Activated CD8-positive, alpha-beta memory T cell treated with anti-CD3 and anti-CD28 coated beads, Interleukin-2, amount 10 ng/mL, durations not matched to agents 7 days and 5 days (primary cell): ENCODE results near the gene CPA3. TPM values are rescaled to one million over a fixed set of nuclear protein-coding genes. Genes with fewer than 3 reads are reported as not detected.
A peak's percentile ranks its signal among the peaks of the same experiment; 100 is the strongest.

Experiments
- ATAC-seq: fragments of 150-1000 bp; cut with Tn5 transposase; one replicate; pipeline ENCODE4 v1.10.0; 2021; ENCODE audit warnings: moderate library complexity
- CTCF ChIA-PET: fragments of 350-600 bp; sonication (Branson Sonifier 250); formaldehyde crosslinking; loops from one replicate; lab custom pipeline; 2021; ENCODE audit warnings: antibody characterized with exemption; lab: Charles Lee
- DNase-seq: peaks from one replicate; pipeline ENCODE4 v3.0.0-alpha.2; 2020
- H3K27ac Mint-ChIP-seq: one replicate; pipeline ENCODE4 v1.8.0; 2021; ENCODE audit warnings: mild to moderate bottlenecking, mixed read lengths
- H3K27me3 Mint-ChIP-seq: one replicate; pipeline ENCODE4 v1.8.0; 2021; ENCODE audit warnings: mixed read lengths
- H3K36me3 Mint-ChIP-seq: one replicate; pipeline ENCODE4 v1.8.0; 2021; ENCODE audit warnings: mild to moderate bottlenecking, mixed read lengths
- H3K4me1 Mint-ChIP-seq: one replicate; pipeline ENCODE4 v1.8.0; 2021; ENCODE audit warnings: mixed read lengths
- H3K4me3 Mint-ChIP-seq: one replicate; pipeline ENCODE4 v1.8.0; 2021; ENCODE audit warnings: mild to moderate bottlenecking, moderate library complexity, mixed read lengths
- H3K9me3 Mint-ChIP-seq: one replicate; pipeline ENCODE4 v1.8.0; 2022; ENCODE audit warnings: low read depth, mixed read lengths
- total RNA-seq, 2 experiments: library from RNA; stranded (reverse); gene quantifications; one replicate each; pipeline ENCODE4 v1.2.3, GENCODE V29; 2021

Gene CPA3
- total RNA-seq, 2 experiments from 2014 or later = not detected

- CTCF ChIA-PET = interaction anchor here (0.6 kb wide), 1 partner anchor 22 kb away, joined by 4 read pairs; no protein-coding TSS in a partner anchor
- Mint-ChIP-seq H3K36me3 (no peaks in the 10 kb centered on the region), H3K4me1 (peaks cover 2% of the 10 kb centered on the region), H3K4me3 (no peak overlapping the region), H3K27ac (no peak overlapping the region), H3K27me3 (peaks cover 40% of the 10 kb centered on the region), H3K9me3 (no peaks in the 10 kb centered on the region)
- DNase-seq (no peak), ATAC-seq (no peak)
Observed at GRCh38 chr3:148938936-148939335, 73.8 kb downstream of the CPA3 start.

- H3K4me3 Mint-ChIP-seq = no peak overlapping the region
- CTCF ChIA-PET = interaction anchor here (1.0 kb wide), 1 partner anchor 14 kb away, joined by 3 read pairs; no protein-coding TSS in a partner anchor
- no peak for ATAC-seq
- H3K9me3 Mint-ChIP-seq = no peaks in the 10 kb centered on the region
- H3K27me3 Mint-ChIP-seq = peaks cover 36% of the 10 kb centered on the region
- no peak for DNase-seq
- H3K4me1 Mint-ChIP-seq = peaks cover 2% of the 10 kb centered on the region
- H3K36me3 Mint-ChIP-seq = no peaks in the 10 kb centered on the region
- no peak overlapping the region for H3K27ac Mint-ChIP-seq
Observed at GRCh38 chr3:148940983-148941382, 75.9 kb downstream of the CPA3 start.

- no peaks in the 10 kb centered on the region for H3K9me3 Mint-ChIP-seq
- CTCF ChIA-PET = interaction anchor here (0.7 to 6.7 kb wide), 7 partner anchors 10 to 1603 kb away, joined by 3 to 50 read pairs (median 4); partner anchors contain the start of genes CPA3 and SERP1
- DNase-seq (no peak), ATAC-seq (peak; percentile 95)
- H3K36me3 Mint-ChIP-seq = no peaks in the 10 kb centered on the region
- H3K27me3 Mint-ChIP-seq = peaks cover 23% of the 10 kb centered on the region
- H3K4me1 Mint-ChIP-seq = peaks cover 2% of the 10 kb centered on the region
- H3K27ac Mint-ChIP-seq = no peak overlapping the region
- no peak overlapping the region for H3K4me3 Mint-ChIP-seq
Observed at GRCh38 chr3:148943506-148944205, 78.6 kb downstream of the CPA3 start.

- no peak overlapping the region for H3K4me3 Mint-ChIP-seq
- no peak for DNase-seq
- no peaks in the 10 kb centered on the region for H3K9me3 Mint-ChIP-seq
- no peak overlapping the region for H3K27ac Mint-ChIP-seq
- H3K27me3 Mint-ChIP-seq = peaks cover 13% of the 10 kb centered on the region
- CTCF ChIA-PET = interaction anchor here (1.5 to 6.7 kb wide), 2 partner anchors 84 to 175 kb away, joined by 4 to 50 read pairs; no protein-coding TSS in a partner anchor
- no peak for ATAC-seq
- peaks cover 2% of the 10 kb centered on the region for H3K4me1 Mint-ChIP-seq
- no peaks in the 10 kb centered on the region for H3K36me3 Mint-ChIP-seq
Observed at GRCh38 chr3:148945116-148945515, 80.0 kb downstream of the CPA3 start.

Other genes starting within 250 kb of the CPA3 start
- gene AGTR1, start 167.4 kb upstream of the CPA3 start, total RNA-seq = not detected
- not detected for gene CPB1, start 37.5 kb upstream of the CPA3 start, total RNA-seq
- 10 to 100 TPM; 71.3 to 74.0 TPM for gene GYG1, start 126.2 kb downstream of the CPA3 start, total RNA-seq
- gene HLTF, start 221.2 kb downstream of the CPA3 start, total RNA-seq = 10 to 100 TPM; 31.3 to 37.7 TPM